ENCODE data around the gene GNG2. TPM values are rescaled to one million over a fixed set of nuclear protein-coding genes. Genes with fewer than 3 reads are reported as not detected.

Gene GNG2
- total and polyA plus RNA-seq, 9 of the 15 experiments (the other 6 are each of a cell fraction or from before 2014, with no cell fraction given) = 0.18 TPM; not detected in 8

DNA sequence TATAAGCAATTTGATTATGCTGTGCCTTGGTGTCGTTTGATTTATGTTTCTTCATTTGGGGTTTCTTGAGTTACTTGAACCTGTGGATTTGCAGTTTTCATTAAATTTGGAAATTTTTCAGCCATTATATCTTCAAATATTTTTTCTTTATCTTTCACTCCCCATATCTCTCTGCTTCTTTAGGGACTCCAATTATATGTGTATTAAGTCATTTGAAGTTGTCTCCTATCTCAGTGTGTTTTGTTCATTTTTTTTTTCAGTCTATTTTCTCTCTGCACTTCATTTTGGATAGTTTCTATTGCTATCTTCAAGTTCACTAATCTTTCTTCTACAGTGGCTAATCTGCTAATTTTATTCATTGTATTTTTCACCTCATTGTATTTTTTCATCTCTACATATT, 99.5 kb downstream of the GNG2 start:
- Histone ChIP-seq H3K36me3 (ENCODE audit: control insufficient read depth, insufficient read depth, low read length) (no peaks in the 10 kb centered on the region), H4K20me1 (replicated peaks; ENCODE audit: control insufficient read depth, insufficient read depth, low read length) (no peaks in the 10 kb centered on the region), H3K27ac (ENCODE audit: extremely low read depth, low read depth, low read length) (no peak overlapping the region), H3K9ac (ENCODE audit: insufficient read depth in 1 of 2, low read depth in 2 of 2, low read length in 2 of 2) (no peak overlapping the region), H3K79me2 (ENCODE audit: control insufficient read depth, insufficient read depth, low read length) (no peaks in the 10 kb centered on the region), H3K9me1 (ENCODE audit: control insufficient read depth, insufficient read depth, low read length) (no peaks in the 10 kb centered on the region), H3K4me1 (replicated peaks in 1 of 2; ENCODE audit: control insufficient read depth in 2 of 2, insufficient read depth in 2 of 2, low read length in 2 of 2) (no peaks in the 10 kb centered on the region), H2AFZ (ENCODE audit: low read depth, low read length) (no peak overlapping the region), H3K27me3 (ENCODE audit: control insufficient read depth in 2 of 2, insufficient read depth in 2 of 2, low read length in 2 of 2) (no peaks in the 10 kb centered on the region), H3K4me3 (no peak overlapping the region), H3K9me3 (replicated peaks; ENCODE audit: control insufficient read depth, insufficient read depth, low read depth, low read length) (no peaks in the 10 kb centered on the region), H3K4me2 (ENCODE audit: insufficient read depth, low read length) (no peak overlapping the region)
- TF ChIP-seq ZBTB17 (CRISPR knock-in tag; IDR thresholded peaks at IDR 0.05) = no peak
- TF ChIP-seq STAG1 (CRISPR knock-in tag; IDR thresholded peaks at IDR 0.05; ENCODE audit: borderline replicate concordance) = no peak
- TF ChIP-seq JUNB (CRISPR knock-in tag; conservative IDR thresholded peaks at IDR 0.05) = no peak
- no peak for TF ChIP-seq NR2C2 (CRISPR knock-in tag; IDR thresholded peaks at IDR 0.05)
- TF ChIP-seq NR2C2 (tag; IDR thresholded peaks at IDR 0.05) = no peak
- TF ChIP-seq HNRNPH1 (optimal IDR thresholded peaks at IDR 0.05; ENCODE audit: low read depth, low read length) = no peak
- no peak for TF ChIP-seq ZNF146 (CRISPR knock-in tag; IDR thresholded peaks at IDR 0.05; ENCODE audit: unreplicated experiment)
- no peak for TF ChIP-seq ZNF143 (CRISPR knock-in tag; IDR thresholded peaks at IDR 0.05)
- TF ChIP-seq CREM (IDR thresholded peaks at IDR 0.05; ENCODE audit: low read depth) = no peak
- TF ChIP-seq ZNF184 (CRISPR knock-in tag; IDR thresholded peaks at IDR 0.05) = no peak
- ATAC-seq (no peak), FAIRE-seq (no peak), DNase-seq (ENCODE audit: extremely low read depth in 1 of 4, low spot score in 3 of 4) (no peak)
- ChIA-PET POLR2A (no interaction called here), CTCF (ENCODE audit: low intra/inter-chr PET ratio) (no interaction called here)
- in situ Hi-C loops (cut with MboI) (no loop called here), intact Hi-C loops (cut with micrococcal nuclease) (no loop called here)
- BruUV-seq (replicated peaks) = no TSS peak
- 11% methylated on average over 1 of the region's 1 CpG for WGBS (ENCODE audit: insufficient coverage, low coverage, missing lambda C conversion rate)
